GM12874 (cell line): ENCODE measurements around the gene RCCD1.

Experiments
- CTCF ChIP-seq: IDR thresholded peaks from 2 replicates; pipeline ENCODE4 v1.5.1; 2011; ENCODE audit warnings: low read depth, mild to moderate bottlenecking, control low read depth, low read length, moderate library complexity; ENCODE audit not compliant: insufficient read depth

RCCD1 gene

GRCh38 chr15:90952901-90953677 lies 1.6 kb upstream of the RCCD1 start:
- no peak for TF ChIP-seq CTCF

GRCh38 chr15:90953947-90954711 lies 555 bp upstream of the RCCD1 start:
- TF ChIP-seq CTCF = no peak

GRCh38 chr15:90955624-90956273 lies 1.1 kb downstream of the RCCD1 start:
- TF ChIP-seq CTCF = no peak

GRCh38 chr15:90956274-90957030 lies 1.8 kb downstream of the RCCD1 start:
- peak; percentile 79 for TF ChIP-seq CTCF

GRCh38 chr15:90957031-90957790 lies 2.5 kb downstream of the RCCD1 start:
- no peak for TF ChIP-seq CTCF

- TF ChIP-seq CTCF = no peak
Measured at GRCh38 chr15:90957791-90958190, 3.1 kb downstream of the RCCD1 start.
